ENCODE results near the gene SLC6A9. TPM values are rescaled to one million over a fixed set of nuclear protein-coding genes. Genes with fewer than 3 reads are reported as not detected.

Gene SLC6A9
- total RNA-seq, 4 donors from 2014 or later = 0.16 to 0.63 (median 0.29) TPM; not detected in 1

GRCh38 chr1:43947061-43947873 is 84.0 kb downstream of the SLC6A9 start:
- intact Hi-C loops (cut with DNase I; ENCODE audit: low total_unique reads) = loop anchor here (2.0 to 5.0 kb wide), 4 partner anchors 66 to 240 kb away; partner anchors contain the start of gene ST3GAL3
- H3K27me3 ChIP-seq = no peaks in the 10 kb centered on the region
- DNase-seq = peak; percentile 45 to 86

More at GRCh38 chr1:43947061-43947873, 84.0 kb downstream of the SLC6A9 start:
- H3K36me3 ChIP-seq = peaks cover 0 to 12% of the 10 kb centered on the region in 2 donors
- peak overlapping the region; percentile 90 to 97 (median 94) for H3K27ac ChIP-seq
- H3K4me1 ChIP-seq = peaks cover 60 to 63% of the 10 kb centered on the region in 2 donors
- TF ChIP-seq, protein P1, sequence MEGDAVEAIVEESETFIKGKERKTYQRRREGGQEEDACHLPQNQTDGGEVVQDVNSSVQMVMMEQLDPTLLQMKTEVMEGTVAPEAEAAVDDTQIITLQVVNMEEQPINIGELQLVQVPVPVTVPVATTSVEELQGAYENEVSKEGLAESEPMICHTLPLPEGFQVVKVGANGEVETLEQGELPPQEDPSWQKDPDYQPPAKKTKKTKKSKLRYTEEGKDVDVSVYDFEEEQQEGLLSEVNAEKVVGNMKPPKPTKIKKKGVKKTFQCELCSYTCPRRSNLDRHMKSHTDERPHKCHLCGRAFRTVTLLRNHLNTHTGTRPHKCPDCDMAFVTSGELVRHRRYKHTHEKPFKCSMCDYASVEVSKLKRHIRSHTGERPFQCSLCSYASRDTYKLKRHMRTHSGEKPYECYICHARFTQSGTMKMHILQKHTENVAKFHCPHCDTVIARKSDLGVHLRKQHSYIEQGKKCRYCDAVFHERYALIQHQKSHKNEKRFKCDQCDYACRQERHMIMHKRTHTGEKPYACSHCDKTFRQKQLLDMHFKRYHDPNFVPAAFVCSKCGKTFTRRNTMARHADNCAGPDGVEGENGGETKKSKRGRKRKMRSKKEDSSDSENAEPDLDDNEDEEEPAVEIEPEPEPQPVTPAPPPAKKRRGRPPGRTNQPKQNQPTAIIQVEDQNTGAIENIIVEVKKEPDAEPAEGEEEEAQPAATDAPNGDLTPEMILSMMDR (IDR thresholded peaks at IDR 0.05 in 4 of 5, conservative IDR thresholded peaks at IDR 0.05 in 1 of 5) = no peak
- TF ChIP-seq POLR2A (IDR thresholded peaks at IDR 0.05) = peak; percentile 35 to 62
- H3K4me3 ChIP-seq = peak overlapping the region; percentile 73 to 85 (median 80)
- in situ Hi-C loops (cut with MboI; ENCODE audit: low sequenced_read_pairs in 4 of 4) = loop anchor here in 2 of 4 donors (25.0 kb wide), 1 partner anchor 410 kb away; the partner anchor contains the start of gene PTPRF (in 2 of the 2)
- no peaks in the 10 kb centered on the region for H3K9me3 ChIP-seq
- ATAC-seq = peak; percentile 63 to 65

Other genes with a start within 250 kb of the SLC6A9 start
- gene ARTN, start 97.7 kb downstream of the SLC6A9 start, total RNA-seq = 1 to 10 TPM in 1 of 4 donors, under 1 TPM in 1, not detected in 2; 0.25 to 1.8 TPM
- 100 to 1,000 TPM in 3 of 4 donors, 10 to 100 TPM in 1; 81.9 to 171 (median 105) TPM for gene IPO13, start 84.5 kb downstream of the SLC6A9 start, total RNA-seq
- 10 to 100 TPM; 53.1 to 68.3 (median 55.3) TPM for gene DPH2, start 61.5 kb downstream of the SLC6A9 start, total RNA-seq
- gene ATP6V0B, start 56.5 kb downstream of the SLC6A9 start, total RNA-seq = 100 to 1,000 TPM; 156 to 242 (median 195) TPM
- 10 to 100 TPM; 63.5 to 97.8 (median 72.1) TPM for gene B4GALT2, start 52.3 kb downstream of the SLC6A9 start, total RNA-seq
- gene CCDC24, start 39.9 kb downstream of the SLC6A9 start, total RNA-seq = 1 to 10 TPM in 2 of 4 donors, under 1 TPM in 2; 0.73 to 2.9 (median 1.2) TPM
- not detected for gene KLF17, start 87.4 kb upstream of the SLC6A9 start, total RNA-seq
- gene KLF18, start 110.2 kb upstream of the SLC6A9 start, total RNA-seq = not detected
- gene DMAP1, start 182.0 kb upstream of the SLC6A9 start, total RNA-seq = 10 to 100 TPM; 24.9 to 42.2 (median 34.9) TPM

All from gastrocnemius medialis (tissue), 4 donors.